ENCODE data around the gene CD83. TPM values are rescaled to one million over a fixed set of nuclear protein-coding genes. Genes with fewer than 3 reads are reported as not detected.

CD83 gene
- total RNA-seq, 1 experiment from 2014 or later, result 7.0 TPM

DNA sequence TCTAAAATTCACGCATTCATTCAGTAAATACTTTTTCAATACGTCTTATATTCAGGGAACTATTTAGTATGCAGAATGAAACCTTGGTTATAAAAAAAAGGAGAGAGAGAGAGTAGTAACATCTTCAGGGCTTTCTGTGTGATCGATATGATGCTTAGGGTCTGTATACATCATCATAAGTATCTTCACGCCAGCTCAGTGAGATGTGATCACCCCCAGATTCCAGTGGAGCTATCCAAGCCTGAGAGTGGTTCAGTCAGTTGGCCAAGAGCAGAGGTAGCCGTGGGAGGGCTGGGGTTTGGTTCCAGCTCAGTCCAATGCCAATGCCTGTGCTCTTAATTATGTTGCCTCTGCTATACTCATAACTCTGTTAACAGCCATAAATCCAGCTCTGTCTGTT is 8.6 kb downstream of the CD83 start:
- no peak overlapping the region for H4K91ac ChIP-seq (ENCODE audit: insufficient read length, low read depth, low read length)
- no peak overlapping the region for H2AFZ ChIP-seq (ENCODE audit: low read length)
- peaks cover 12% of the 10 kb centered on the region; the same call in 1 of the 2 replicates for H3K4me1 ChIP-seq (ENCODE audit: insufficient read depth, low read length)
- H2BK120ac ChIP-seq (ENCODE audit: low read depth, low read length, poor library complexity, severe bottlenecking), result no peak overlapping the region
- no peak overlapping the region for H3K9ac ChIP-seq (ENCODE audit: extremely low read depth, insufficient read length, low read length)
- H4K8ac ChIP-seq (replicated peaks; ENCODE audit: insufficient read length, low read depth, low read length), result no peak overlapping the region
- no peak overlapping the region for H2BK5ac ChIP-seq (ENCODE audit: insufficient read length, low read length)
- no peaks in the 10 kb centered on the region for H3K9me3 ChIP-seq (ENCODE audit: control insufficient read depth, low read depth, low read length)
- H3K14ac ChIP-seq (ENCODE audit: insufficient read depth, low read length), result no peak overlapping the region
- H3K79me2 ChIP-seq (ENCODE audit: insufficient read depth, low read length), result no peaks in the 10 kb centered on the region
- WGBS (ENCODE audit: extremely low coverage, insufficient read length, low lambda C conversion rate), result no CpG with 5 or more reads among the region's 5 CpGs
- Mint-ChIP-seq H3K4me3 (no peak overlapping the region), H3K27me3 (ENCODE audit: low read depth) (no peaks in the 10 kb centered on the region; the same call in 1 of the 2 replicates), H3K4me1 (peaks cover 29 to 30% of the 10 kb centered on the region in 2 experiments), H3K27ac (no peak overlapping the region), H3K9me3 (no peaks in the 10 kb centered on the region), H3K36me3 (ENCODE audit: insufficient read depth in 1 of 3, low read depth in 3 of 3) (peaks cover 0 to 2% (median 0%) of the 10 kb centered on the region in 3 experiments; a peak in 2 of 7 replicates)
- TF ChIP-seq, protein P1, sequence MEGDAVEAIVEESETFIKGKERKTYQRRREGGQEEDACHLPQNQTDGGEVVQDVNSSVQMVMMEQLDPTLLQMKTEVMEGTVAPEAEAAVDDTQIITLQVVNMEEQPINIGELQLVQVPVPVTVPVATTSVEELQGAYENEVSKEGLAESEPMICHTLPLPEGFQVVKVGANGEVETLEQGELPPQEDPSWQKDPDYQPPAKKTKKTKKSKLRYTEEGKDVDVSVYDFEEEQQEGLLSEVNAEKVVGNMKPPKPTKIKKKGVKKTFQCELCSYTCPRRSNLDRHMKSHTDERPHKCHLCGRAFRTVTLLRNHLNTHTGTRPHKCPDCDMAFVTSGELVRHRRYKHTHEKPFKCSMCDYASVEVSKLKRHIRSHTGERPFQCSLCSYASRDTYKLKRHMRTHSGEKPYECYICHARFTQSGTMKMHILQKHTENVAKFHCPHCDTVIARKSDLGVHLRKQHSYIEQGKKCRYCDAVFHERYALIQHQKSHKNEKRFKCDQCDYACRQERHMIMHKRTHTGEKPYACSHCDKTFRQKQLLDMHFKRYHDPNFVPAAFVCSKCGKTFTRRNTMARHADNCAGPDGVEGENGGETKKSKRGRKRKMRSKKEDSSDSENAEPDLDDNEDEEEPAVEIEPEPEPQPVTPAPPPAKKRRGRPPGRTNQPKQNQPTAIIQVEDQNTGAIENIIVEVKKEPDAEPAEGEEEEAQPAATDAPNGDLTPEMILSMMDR (conservative IDR thresholded peaks at IDR 0.05), result no peak
- no peak overlapping the region for H3K4ac ChIP-seq (ENCODE audit: low read depth, low read length)
- H2BK12ac ChIP-seq (ENCODE audit: insufficient read length, low read depth, low read length), result no peak overlapping the region
- H3K56ac ChIP-seq (ENCODE audit: insufficient read length, low read depth, low read length), result no peak overlapping the region
- no peak overlapping the region for H3K27ac ChIP-seq (ENCODE audit: insufficient read length, low read depth, low read length)
- no peak overlapping the region for H3K4me2 ChIP-seq (ENCODE audit: insufficient read depth, insufficient read length, low read length)
- no peak overlapping the region for H3K23ac ChIP-seq (ENCODE audit: insufficient read length, low read depth, low read length)
- H3K27me3 ChIP-seq (ENCODE audit: insufficient read depth, low read length), result no peaks in the 10 kb centered on the region
- H3K23me2 ChIP-seq (ENCODE audit: insufficient read length, low read depth, low read length, poor library complexity, severe bottlenecking), result no peaks in the 10 kb centered on the region
- DNase-seq, result no peak
- H2BK15ac ChIP-seq (ENCODE audit: low read depth, low read length), result no peak overlapping the region
- no peak overlapping the region for H3T11ph ChIP-seq (ENCODE audit: low read length)
- no peak overlapping the region for H2AK5ac ChIP-seq (ENCODE audit: insufficient read length, low read length)
- H4K20me1 ChIP-seq (ENCODE audit: control insufficient read depth, insufficient read depth, insufficient read length), result no peaks in the 10 kb centered on the region
- H2BK20ac ChIP-seq (ENCODE audit: low read depth, low read length, poor library complexity, severe bottlenecking), result no peak overlapping the region
- no peak overlapping the region for H4K5ac ChIP-seq (ENCODE audit: insufficient read length, low read depth, low read length)
- no peak overlapping the region for H3K18ac ChIP-seq (ENCODE audit: insufficient read length, low read depth, low read length)
- H3K79me1 ChIP-seq (ENCODE audit: insufficient read depth, low read depth, low read length, poor library complexity, severe bottlenecking), result no peaks in the 10 kb centered on the region
